HepG2 (cell line): ENCODE results near the gene SASH1. TPM values are rescaled to one million over a fixed set of nuclear protein-coding genes. Genes with fewer than 3 reads are reported as not detected.

ENCODE experiments used
- BCL6 ChIP-seq: IDR thresholded peaks from 2 replicates; pipeline ENCODE4 v1.6.1; 2016; ENCODE audit warnings: missing genetic modification reagents, missing compliant biosample characterization
- BHLHE40 ChIP-seq: IDR thresholded peaks from 2 replicates; pipeline ENCODE4 v1.6.1; 2011; ENCODE audit warnings: low read length, improper control_type of control experiment
- EEA1 ChIP-seq: sonication (generic); formaldehyde crosslinking; IDR thresholded peaks from 2 replicates; pipeline ENCODE4 v1.5.1; 2020; ENCODE audit warnings: mild to moderate bottlenecking, missing genetic modification reagents, borderline replicate concordance
- ELF4 ChIP-seq: sonication (generic); formaldehyde crosslinking; IDR thresholded peaks from 2 replicates; pipeline ENCODE4 v1.5.0; 2020; ENCODE audit warnings: missing genetic modification reagents, mild to moderate bottlenecking, moderate library complexity, borderline replicate concordance
- FOXA3 ChIP-seq: IDR thresholded peaks from 2 replicates; pipeline ENCODE4 v1.6.1; 2016; ENCODE audit warnings: missing genetic modification reagents, missing compliant biosample characterization
- HMGA1 ChIP-seq: sonication (generic); formaldehyde crosslinking; conservative IDR thresholded peaks from 2 replicates; pipeline ENCODE4 v1.4.0; 2020; ENCODE audit warnings: missing genetic modification reagents
- KAT8 ChIP-seq: IDR thresholded peaks from 2 replicates; pipeline ENCODE4 v1.6.1; 2016; ENCODE audit warnings: missing genetic modification reagents, missing compliant biosample characterization
- RARA ChIP-seq: IDR thresholded peaks from 2 replicates; pipeline ENCODE4 v1.6.1; 2016; ENCODE audit warnings: missing genetic modification reagents, missing compliant biosample characterization
- SMAD3 ChIP-seq: sonication (generic); formaldehyde crosslinking; IDR thresholded peaks from 2 replicates; pipeline ENCODE4 v1.4.0; 2020; ENCODE audit warnings: missing genetic modification reagents
- SOX5 ChIP-seq: IDR thresholded peaks from 2 replicates; pipeline ENCODE4 v1.6.1; 2016; ENCODE audit warnings: borderline replicate concordance
- SP140L ChIP-seq: sonication (generic); formaldehyde crosslinking; IDR thresholded peaks from 2 replicates; pipeline ENCODE4 v1.4.0; 2020; ENCODE audit warnings: missing genetic modification reagents, borderline replicate concordance
- STAT6 ChIP-seq: sonication (generic); formaldehyde crosslinking; IDR thresholded peaks from 2 replicates; pipeline ENCODE4 v1.4.0; 2020; ENCODE audit warnings: missing genetic modification reagents, mild to moderate bottlenecking, borderline replicate concordance
- TARDBP ChIP-seq: sonication (generic); formaldehyde crosslinking; IDR thresholded peaks from 2 replicates; pipeline ENCODE4 v1.8.0; 2022; ENCODE audit warnings: mild to moderate bottlenecking, missing genetic modification reagents
- TEF ChIP-seq: sonication (generic); formaldehyde crosslinking; IDR thresholded peaks from 2 replicates; pipeline ENCODE4 v1.5.0; 2020; ENCODE audit warnings: missing genetic modification reagents
- ZHX1 ChIP-seq: sonication (generic); formaldehyde crosslinking; IDR thresholded peaks from 2 replicates; pipeline ENCODE4 v1.8.1; 2022; ENCODE audit warnings: low read depth, mild to moderate bottlenecking, missing genetic modification reagents
- ZNF235 ChIP-seq: sonication (generic); formaldehyde crosslinking; IDR thresholded peaks from 2 replicates; pipeline ENCODE4 v1.8.1; 2023; ENCODE audit warnings: mild to moderate bottlenecking, missing genetic modification reagents, borderline replicate concordance
- ZNF275 ChIP-seq: sonication (generic); formaldehyde crosslinking; IDR thresholded peaks from 2 replicates; pipeline ENCODE4 v1.8.0; 2022; ENCODE audit warnings: missing genetic modification reagents, mild to moderate bottlenecking, inconsistent platforms, borderline replicate concordance
- ZNF333 ChIP-seq: sonication (generic); formaldehyde crosslinking; IDR thresholded peaks from 2 replicates; pipeline ENCODE4 v1.4.0; 2020; ENCODE audit warnings: mild to moderate bottlenecking, missing genetic modification reagents, borderline replicate concordance
- ZNF614 ChIP-seq: IDR thresholded peaks from 2 replicates; pipeline ENCODE4 v1.6.1; 2018; ENCODE audit warnings: missing biosample characterization, missing genetic modification reagents, inconsistent platforms, borderline replicate concordance
- ZNF615 ChIP-seq: sonication (generic); formaldehyde crosslinking; IDR thresholded peaks from 2 replicates; pipeline ENCODE4 v1.5.0; 2020; ENCODE audit warnings: mild to moderate bottlenecking, missing genetic modification reagents, borderline replicate concordance
- ZNF75D ChIP-seq: sonication (generic); formaldehyde crosslinking; IDR thresholded peaks from 2 replicates; pipeline ENCODE4 v1.8.1; 2023; ENCODE audit warnings: missing genetic modification reagents, mild to moderate bottlenecking, borderline replicate concordance
- ZSCAN9 ChIP-seq: IDR thresholded peaks from 2 replicates; pipeline ENCODE4 v1.6.1; 2016; ENCODE audit warnings: borderline replicate concordance
- polyA plus RNA-seq, 8 experiments: library from polyadenylated mRNA; depleted of rRNA in 3 of 8; stranded (reverse) in 7 of 8; unstranded in 1 of 8; fragments of >200 nt; fragmentation: Illumina TruSeq in 4 of 8; extraction: Trizol in 4 of 8; gene quantifications; 2 replicates each; pipeline versions ENCODE4 v1.2.1 to v1.2.3, GENCODE V29; 2011 to 2016; ENCODE audit warnings: low read depth in 4 of 8, missing spikeins in 1 of 8, mixed read lengths in 1 of 8; ENCODE audit not compliant: insufficient read depth in 1 of 8
- total RNA-seq, 5 experiments: library from RNA; depleted of rRNA; stranded (reverse); fragments of >200 nt; fragmentation: Illumina TruSeq; extraction: Trizol; gene quantifications; 2 replicates each; pipeline ENCODE4 v1.2.3, GENCODE V29; 2016; ENCODE audit warnings: low read depth in 1 of 5

SASH1 gene
- total and polyA plus RNA-seq, 2 of the 13 experiments (the other 11 are each of a cell fraction or from before 2014, with no cell fraction given): 7.5 to 8.2 TPM

GRCh38 chr6:148342350-148343046 is at the start of gene SASH1 (continued):
- TF ChIP-seq ZHX1 (CRISPR knock-in tag) (no peak), ZNF275 (CRISPR knock-in tag) (0 out of 2 replicates have a peak, but pooled peaks have one; percentile 41), STAT6 (no peak), FOXA3 (CRISPR knock-in tag) (0 out of 2 replicates have a peak, but pooled peaks have one; percentile 42), SOX5 (CRISPR knock-in tag) (peak; percentile 75; the same call in 1 of the 2 replicates), ZNF614 (CRISPR knock-in tag) (peak; percentile 38; the same call in 1 of the 2 replicates), SP140L (0 out of 2 replicates have a peak, but pooled peaks have one; percentile 95), BHLHE40 (peak; percentile 96), ZNF615 (no peak), KAT8 (CRISPR knock-in tag) (peak; percentile 82), TEF (CRISPR knock-in tag) (no peak; the same call in 1 of the 2 replicates), TARDBP (no peak), SMAD3 (CRISPR knock-in tag) (no peak; the same call in 1 of the 2 replicates), BCL6 (CRISPR knock-in tag) (peak; percentile 45; the same call in 1 of the 2 replicates), ZNF75D (no peak), ZNF333 (CRISPR knock-in tag) (no peak), HMGA1 (CRISPR knock-in tag) (no peak), ZNF235 (CRISPR knock-in tag) (no peak), ELF4 (CRISPR knock-in tag) (no peak), RARA (CRISPR knock-in tag) (peak; percentile 27; the same call in 1 of the 2 replicates), EEA1 (CRISPR knock-in tag) (no peak), ZSCAN9 (0 out of 2 replicates have a peak, but pooled peaks have one; percentile 39)
